ENCODE measurements around the gene CCN2.

DNA sequence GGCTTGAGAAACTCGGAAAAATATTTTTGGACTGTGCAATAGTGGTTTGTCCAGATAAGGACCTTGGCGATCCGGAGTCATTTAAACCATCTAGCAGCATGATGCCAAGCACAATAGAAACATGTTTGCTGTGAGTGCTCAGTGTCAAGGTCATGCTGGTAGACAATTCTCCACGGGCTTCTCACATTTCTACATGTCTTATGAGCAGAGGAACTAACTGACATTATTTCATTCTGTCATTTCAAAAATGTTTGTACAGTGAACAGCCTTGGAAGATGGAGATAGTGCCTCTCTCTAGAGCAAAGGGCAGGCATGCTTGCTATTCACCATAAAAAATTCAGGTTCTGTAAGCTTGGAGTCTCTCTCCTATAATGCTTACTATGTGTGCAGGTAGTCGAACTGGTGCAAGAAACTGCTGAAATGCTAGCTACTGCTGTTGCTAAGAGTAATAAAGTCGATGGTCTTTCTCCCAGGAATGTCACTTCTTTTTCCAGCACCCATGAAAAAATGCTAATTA lies 25.4 kb upstream of the CCN2 start:
- TF ChIP-seq, protein P1, sequence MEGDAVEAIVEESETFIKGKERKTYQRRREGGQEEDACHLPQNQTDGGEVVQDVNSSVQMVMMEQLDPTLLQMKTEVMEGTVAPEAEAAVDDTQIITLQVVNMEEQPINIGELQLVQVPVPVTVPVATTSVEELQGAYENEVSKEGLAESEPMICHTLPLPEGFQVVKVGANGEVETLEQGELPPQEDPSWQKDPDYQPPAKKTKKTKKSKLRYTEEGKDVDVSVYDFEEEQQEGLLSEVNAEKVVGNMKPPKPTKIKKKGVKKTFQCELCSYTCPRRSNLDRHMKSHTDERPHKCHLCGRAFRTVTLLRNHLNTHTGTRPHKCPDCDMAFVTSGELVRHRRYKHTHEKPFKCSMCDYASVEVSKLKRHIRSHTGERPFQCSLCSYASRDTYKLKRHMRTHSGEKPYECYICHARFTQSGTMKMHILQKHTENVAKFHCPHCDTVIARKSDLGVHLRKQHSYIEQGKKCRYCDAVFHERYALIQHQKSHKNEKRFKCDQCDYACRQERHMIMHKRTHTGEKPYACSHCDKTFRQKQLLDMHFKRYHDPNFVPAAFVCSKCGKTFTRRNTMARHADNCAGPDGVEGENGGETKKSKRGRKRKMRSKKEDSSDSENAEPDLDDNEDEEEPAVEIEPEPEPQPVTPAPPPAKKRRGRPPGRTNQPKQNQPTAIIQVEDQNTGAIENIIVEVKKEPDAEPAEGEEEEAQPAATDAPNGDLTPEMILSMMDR (IDR thresholded peaks at IDR 0.05) = no peak
- TF ChIP-seq ZFX (IDR thresholded peaks at IDR 0.05; ENCODE audit: borderline replicate concordance) = no peak
